ENCODE results near the gene ANKRD63. TPM values are rescaled to one million over a fixed set of nuclear protein-coding genes. Genes with fewer than 3 reads are reported as not detected.

Gene ANKRD63
- total and polyA plus RNA-seq, 2 of the 13 experiments (the other 11 are each of a cell fraction or from before 2014, with no cell fraction given): not detected

DNA sequence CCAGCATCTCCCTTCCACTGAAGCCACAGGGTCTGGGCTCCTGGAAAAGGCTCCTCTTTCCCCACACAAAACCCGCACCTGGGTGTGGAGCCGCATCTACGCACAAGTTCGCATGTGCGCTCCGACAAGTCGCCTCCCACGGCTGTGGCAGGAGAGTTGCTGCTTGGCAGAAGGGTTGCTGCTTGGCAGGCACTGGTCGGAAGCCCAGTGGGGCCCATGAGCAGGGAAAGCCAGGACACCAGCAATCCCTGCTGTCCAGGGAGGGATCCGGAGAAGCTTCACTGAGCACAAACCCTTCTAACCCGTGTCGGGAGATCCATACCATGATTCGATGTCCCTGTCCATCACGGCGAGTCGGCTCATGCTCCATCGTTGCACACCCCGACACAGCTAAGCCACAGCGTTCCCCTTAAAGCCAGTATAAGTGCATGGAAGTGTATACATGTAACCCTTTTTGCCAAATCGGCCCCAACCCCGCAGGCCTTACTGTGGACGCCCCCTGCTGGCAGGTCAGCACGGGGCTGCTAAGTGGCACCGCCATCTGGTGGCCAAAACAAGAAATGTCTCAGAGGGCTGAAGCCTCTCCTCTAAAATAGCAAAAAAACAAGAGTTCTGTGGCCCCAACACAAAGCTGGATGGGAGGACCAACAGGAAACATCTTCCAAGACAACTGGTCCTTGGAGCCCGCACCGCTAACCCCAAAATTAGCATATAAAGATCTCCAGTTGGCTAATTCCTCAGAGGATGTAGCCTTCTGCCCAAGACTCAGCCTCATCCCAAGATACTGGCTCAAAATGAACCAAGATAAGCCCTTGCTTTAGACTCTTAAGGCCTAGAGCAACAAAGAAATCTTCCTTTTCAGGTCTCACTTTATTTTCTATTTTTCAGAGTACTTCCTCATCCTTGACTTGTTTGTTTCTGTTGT is 8.3 kb downstream of the ANKRD63 start (continued):
- no peak for TF ChIP-seq ZBTB1 (CRISPR knock-in tag; IDR thresholded peaks at IDR 0.05; ENCODE audit: borderline replicate concordance)
- no peak for TF ChIP-seq GPN1 (CRISPR knock-in tag; IDR thresholded peaks at IDR 0.05; ENCODE audit: borderline replicate concordance)
- TF ChIP-seq ZFP36L2 (CRISPR knock-in tag; IDR thresholded peaks at IDR 0.05): no peak
- TF ChIP-seq ADNP (CRISPR knock-in tag; IDR thresholded peaks at IDR 0.05): no peak
- TF ChIP-seq MAFK (conservative IDR thresholded peaks at IDR 0.05 in 1 of 2, IDR thresholded peaks at IDR 0.05 in 1 of 2; ENCODE audit: low read length in 2 of 2): no peak
- TF ChIP-seq, protein P1, sequence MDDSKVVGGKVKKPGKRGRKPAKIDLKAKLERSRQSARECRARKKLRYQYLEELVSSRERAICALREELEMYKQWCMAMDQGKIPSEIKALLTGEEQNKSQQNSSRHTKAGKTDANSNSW (CRISPR knock-in tag; IDR thresholded peaks at IDR 0.05; ENCODE audit: borderline replicate concordance): no peak
- TF ChIP-seq, protein P2, sequence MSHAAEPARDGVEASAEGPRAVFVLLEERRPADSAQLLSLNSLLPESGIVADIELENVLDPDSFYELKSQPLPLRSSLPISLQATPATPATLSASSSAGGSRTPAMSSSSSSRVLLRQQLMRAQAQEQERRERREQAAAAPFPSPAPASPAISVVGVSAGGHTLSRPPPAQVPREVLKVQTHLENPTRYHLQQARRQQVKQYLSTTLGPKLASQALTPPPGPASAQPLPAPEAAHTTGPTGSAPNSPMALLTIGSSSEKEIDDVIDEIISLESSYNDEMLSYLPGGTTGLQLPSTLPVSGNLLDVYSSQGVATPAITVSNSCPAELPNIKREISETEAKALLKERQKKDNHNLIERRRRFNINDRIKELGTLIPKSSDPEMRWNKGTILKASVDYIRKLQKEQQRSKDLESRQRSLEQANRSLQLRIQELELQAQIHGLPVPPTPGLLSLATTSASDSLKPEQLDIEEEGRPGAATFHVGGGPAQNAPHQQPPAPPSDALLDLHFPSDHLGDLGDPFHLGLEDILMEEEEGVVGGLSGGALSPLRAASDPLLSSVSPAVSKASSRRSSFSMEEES (CRISPR knock-in tag; IDR thresholded peaks at IDR 0.05): 0 out of 2 replicates have a peak, but pooled peaks have one; percentile 31
- TF ChIP-seq NCOA1 (CRISPR knock-in tag; IDR thresholded peaks at IDR 0.05): no peak

DNA sequence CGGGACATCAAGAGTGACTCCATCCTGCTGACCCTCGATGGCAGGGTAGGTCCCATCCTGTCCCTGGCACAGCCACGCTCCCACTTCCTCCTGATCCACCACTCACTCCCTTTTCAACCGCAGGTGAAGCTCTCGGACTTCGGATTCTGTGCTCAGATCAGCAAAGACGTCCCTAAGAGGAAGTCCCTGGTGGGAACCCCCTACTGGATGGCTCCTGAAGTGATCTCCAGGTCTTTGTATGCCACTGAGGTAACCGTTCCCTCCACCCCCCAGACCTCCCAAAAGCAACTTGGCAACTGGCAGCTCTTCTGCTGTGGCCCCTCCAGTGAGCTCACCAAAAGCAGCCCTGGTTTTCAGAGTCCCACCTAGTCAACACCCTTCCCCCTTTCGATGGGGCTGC is 9.4 kb downstream of the ANKRD63 start:
- intact Hi-C loops (cut with micrococcal nuclease; ENCODE audit: unreplicated experiment): loop anchor here (10.0 kb wide), 1 partner anchor 169 kb away; the partner anchor contains the start of gene BMF
- Histone ChIP-seq H3K4me1 (ENCODE audit: insufficient read depth, low read length) (peaks cover 40% of the 10 kb centered on the region), H3K9ac (ENCODE audit: insufficient read depth, low read depth, low read length) (no peak overlapping the region), H3K4me2 (ENCODE audit: low read depth, low read length) (peak overlapping the region; percentile 68), H4K20me1 (ENCODE audit: insufficient read depth, low read length) (no peaks in the 10 kb centered on the region), H2AFZ (ENCODE audit: low read length) (no peak overlapping the region), H3K27me3 (ENCODE audit: control insufficient read depth in 1 of 2, insufficient read depth in 2 of 2, low read length in 2 of 2) (peaks cover 1 to 31% of the 10 kb centered on the region in 2 experiments; a peak in 3 of 5 replicates), H3K9me3 (ENCODE audit: low read length) (no peaks in the 10 kb centered on the region), H3K36me3 (replicated peaks in 1 of 2; ENCODE audit: control insufficient read depth in 1 of 2, insufficient read depth in 2 of 2, low read length in 2 of 2) (no peaks in the 10 kb centered on the region), H3K79me2 (ENCODE audit: insufficient read depth, low read length) (no peaks in the 10 kb centered on the region), H3K27ac (ENCODE audit: extremely low read length, insufficient read depth, low read length) (no peak overlapping the region), H3K4me3 (replicated peaks in 1 of 3; ENCODE audit: insufficient read depth in 1 of 3, low read depth in 2 of 3, low read length in 3 of 3) (peak overlapping the region in 1 of 3 experiments; percentile 22; a peak in 1 of 6 replicates)
- WGBS (ENCODE audit: low lambda C conversion rate): 11% methylated on average over 8 of the region's 9 CpGs
- ChIA-PET CTCF (ENCODE audit: low intra/inter-chr PET ratio, low total read pairs) (interaction anchor here (2.7 to 6.3 kb wide), 2 partner anchors 56 to 228 kb away, joined by 19 to 266 read pairs; no protein-coding TSS in a partner anchor), POLR2A (interaction anchor here (1.1 kb wide), 2 partner anchors 33 to 56 kb away, joined by 3 to 4 read pairs; no protein-coding TSS in a partner anchor)
- no TSS peak for BruUV-seq (replicated peaks)
- TF ChIP-seq, protein P3, sequence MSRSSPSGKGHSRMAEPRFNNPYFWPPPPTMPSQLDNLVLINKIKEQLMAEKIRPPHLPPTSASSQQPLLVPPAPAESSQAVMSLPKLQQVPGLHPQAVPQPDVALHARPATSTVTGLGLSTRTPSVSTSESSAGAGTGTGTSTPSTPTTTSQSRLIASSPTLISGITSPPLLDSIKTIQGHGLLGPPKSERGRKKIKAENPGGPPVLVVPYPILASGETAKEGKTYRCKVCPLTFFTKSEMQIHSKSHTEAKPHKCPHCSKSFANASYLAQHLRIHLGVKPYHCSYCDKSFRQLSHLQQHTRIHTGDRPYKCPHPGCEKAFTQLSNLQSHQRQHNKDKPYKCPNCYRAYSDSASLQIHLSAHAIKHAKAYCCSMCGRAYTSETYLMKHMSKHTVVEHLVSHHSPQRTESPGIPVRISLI (CRISPR knock-in tag; IDR thresholded peaks at IDR 0.05; ENCODE audit: borderline replicate concordance): no peak
- TF ChIP-seq, protein P4, sequence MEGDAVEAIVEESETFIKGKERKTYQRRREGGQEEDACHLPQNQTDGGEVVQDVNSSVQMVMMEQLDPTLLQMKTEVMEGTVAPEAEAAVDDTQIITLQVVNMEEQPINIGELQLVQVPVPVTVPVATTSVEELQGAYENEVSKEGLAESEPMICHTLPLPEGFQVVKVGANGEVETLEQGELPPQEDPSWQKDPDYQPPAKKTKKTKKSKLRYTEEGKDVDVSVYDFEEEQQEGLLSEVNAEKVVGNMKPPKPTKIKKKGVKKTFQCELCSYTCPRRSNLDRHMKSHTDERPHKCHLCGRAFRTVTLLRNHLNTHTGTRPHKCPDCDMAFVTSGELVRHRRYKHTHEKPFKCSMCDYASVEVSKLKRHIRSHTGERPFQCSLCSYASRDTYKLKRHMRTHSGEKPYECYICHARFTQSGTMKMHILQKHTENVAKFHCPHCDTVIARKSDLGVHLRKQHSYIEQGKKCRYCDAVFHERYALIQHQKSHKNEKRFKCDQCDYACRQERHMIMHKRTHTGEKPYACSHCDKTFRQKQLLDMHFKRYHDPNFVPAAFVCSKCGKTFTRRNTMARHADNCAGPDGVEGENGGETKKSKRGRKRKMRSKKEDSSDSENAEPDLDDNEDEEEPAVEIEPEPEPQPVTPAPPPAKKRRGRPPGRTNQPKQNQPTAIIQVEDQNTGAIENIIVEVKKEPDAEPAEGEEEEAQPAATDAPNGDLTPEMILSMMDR (CRISPR knock-in tag; IDR thresholded peaks at IDR 0.05): peak; percentile 12; the same call in 1 of the 2 replicates
- in situ Hi-C loops (cut with HindIII; ENCODE audit: extremely low pct_ligation_motif_present, low pct_unique_long_range_greater_than_20kb): loop anchor here (5.0 kb wide), 2 partner anchors 56 to 226 kb away; no protein-coding TSS in a partner anchor
- FAIRE-seq (no peak), ATAC-seq (peak; percentile 32), DNase-seq (ENCODE audit: low spot score) (no peak)
